ENCODE data around the gene LIME1.

LIME1 gene

GRCh38 chr20:63701051-63701328, 35.5 kb upstream of the LIME1 start:
- peaks cover 23% of the 10 kb centered on the region for H3K36me3 Mint-ChIP-seq (ENCODE audit: insufficient read depth)
- peaks cover 8 to 19% of the 10 kb centered on the region in 2 donors for H3K4me1 Mint-ChIP-seq (ENCODE audit: low read depth in 2 of 2)
- no peaks in the 10 kb centered on the region for H3K9me3 Mint-ChIP-seq
- H3K4me3 Mint-ChIP-seq, result no peak overlapping the region
- H3K27me3 Mint-ChIP-seq, result no peaks in the 10 kb centered on the region
- DNase-seq (no peak), ATAC-seq (replicated peaks) (no peak)
- H3K27ac Mint-ChIP-seq, result no peak overlapping the region

GRCh38 chr20:63701329-63702035, 35.0 kb upstream of the LIME1 start:
- ATAC-seq (replicated peaks), result no peak
- Mint-ChIP-seq H3K36me3 (ENCODE audit: insufficient read depth) (peaks cover 27% of the 10 kb centered on the region), H3K27ac (no peak overlapping the region), H3K4me3 (no peak overlapping the region), H3K4me1 (ENCODE audit: low read depth in 2 of 2) (peaks cover 10 to 22% of the 10 kb centered on the region in 2 donors), H3K27me3 (no peaks in the 10 kb centered on the region), H3K9me3 (no peaks in the 10 kb centered on the region)
- no peak for DNase-seq

- Mint-ChIP-seq H3K27ac (peak overlapping the region; percentile 68 to 78), H3K27me3 (no peaks in the 10 kb centered on the region), H3K9me3 (no peaks in the 10 kb centered on the region), H3K36me3 (ENCODE audit: insufficient read depth) (peaks cover 31% of the 10 kb centered on the region), H3K4me1 (ENCODE audit: low read depth in 2 of 2) (peaks cover 16 to 29% of the 10 kb centered on the region in 2 donors), H3K4me3 (no peak overlapping the region)
- DNase-seq, result no peak
- no peak for ATAC-seq (replicated peaks)
Measured at GRCh38 chr20:63702036-63702665, 34.3 kb upstream of the LIME1 start.

DNA sequence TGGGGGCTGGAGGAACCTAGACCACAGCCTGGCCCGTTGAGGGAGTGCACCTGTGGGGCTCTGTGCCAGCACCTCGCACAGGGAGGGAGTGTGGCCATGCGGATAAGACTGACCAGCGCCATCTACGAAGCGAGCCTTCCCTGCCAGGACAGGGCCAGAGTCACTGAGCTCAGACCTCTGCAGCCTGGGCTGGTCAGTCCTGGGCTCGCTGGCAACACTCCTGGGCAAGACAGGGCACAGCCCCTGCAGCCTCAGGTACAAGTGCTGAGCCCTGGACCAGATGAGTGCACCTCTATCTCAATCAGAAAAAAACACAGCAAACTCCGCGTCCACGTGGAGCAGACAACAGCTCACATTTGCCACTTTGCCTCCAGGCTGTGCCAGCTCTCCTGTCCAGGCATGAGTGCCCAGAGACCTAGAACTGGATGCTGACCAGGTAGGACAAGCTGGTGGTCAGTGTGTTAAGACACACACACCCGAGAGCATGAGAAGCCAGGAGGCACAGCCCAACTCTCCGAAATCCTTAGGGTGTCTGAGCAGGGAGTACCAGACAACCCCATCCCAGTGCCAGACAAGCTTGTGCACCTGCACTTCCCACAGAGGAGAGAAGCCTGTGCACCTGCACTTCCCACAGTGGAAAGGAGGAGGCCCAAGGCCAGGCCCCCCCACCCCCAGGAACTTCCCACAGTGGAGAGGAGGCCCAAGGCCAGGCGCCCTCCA, 33.6 kb upstream of the LIME1 start:
- peak overlapping the region; percentile 68 to 78 for H3K27ac Mint-ChIP-seq

DNA sequence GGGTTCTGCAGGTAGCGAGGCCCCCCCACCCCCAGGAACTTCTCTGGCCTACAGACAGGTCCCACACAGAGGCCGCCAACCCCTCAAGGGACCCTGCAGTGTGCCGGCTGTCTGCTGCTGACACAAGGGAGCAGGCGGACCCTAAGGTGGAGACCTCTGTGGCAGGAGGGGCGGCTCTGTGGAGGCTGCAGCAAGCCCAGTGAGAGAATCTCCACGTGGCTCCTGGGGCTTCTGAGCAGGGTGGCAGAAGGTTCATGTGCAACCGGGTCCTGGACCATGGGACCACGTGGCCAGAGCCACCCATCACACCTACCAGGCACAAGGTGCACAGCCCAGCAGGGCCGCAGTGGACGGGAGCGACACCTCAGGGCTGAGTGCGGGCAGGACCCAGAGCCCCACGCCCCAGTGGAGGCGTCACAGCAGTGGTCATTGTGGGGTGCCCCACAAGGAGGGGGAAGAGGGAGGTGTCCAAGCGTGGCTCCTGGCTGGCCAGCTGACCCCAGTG, 32.9 kb upstream of the LIME1 start:
- ATAC-seq (replicated peaks) (no peak), DNase-seq (no peak)
- H3K9me3 Mint-ChIP-seq, result no peaks in the 10 kb centered on the region
- no peaks in the 10 kb centered on the region for H3K27me3 Mint-ChIP-seq
- peak overlapping the region; percentile 28 to 78 for H3K27ac Mint-ChIP-seq
- peaks cover 17 to 25% of the 10 kb centered on the region in 2 donors for H3K4me1 Mint-ChIP-seq (ENCODE audit: low read depth in 2 of 2)
- H3K4me3 Mint-ChIP-seq, result no peak overlapping the region
- H3K36me3 Mint-ChIP-seq (ENCODE audit: insufficient read depth), result peaks cover 34% of the 10 kb centered on the region

More for the DNA sequence above, 33.6 kb upstream of the LIME1 start:
- Mint-ChIP-seq H3K4me3 (no peak overlapping the region), H3K27me3 (no peaks in the 10 kb centered on the region), H3K36me3 (ENCODE audit: insufficient read depth) (peaks cover 31% of the 10 kb centered on the region), H3K9me3 (no peaks in the 10 kb centered on the region), H3K4me1 (ENCODE audit: low read depth in 2 of 2) (peaks cover 15 to 24% of the 10 kb centered on the region in 2 donors)
- no peak for ATAC-seq (replicated peaks)
- no peak for DNase-seq

DNA sequence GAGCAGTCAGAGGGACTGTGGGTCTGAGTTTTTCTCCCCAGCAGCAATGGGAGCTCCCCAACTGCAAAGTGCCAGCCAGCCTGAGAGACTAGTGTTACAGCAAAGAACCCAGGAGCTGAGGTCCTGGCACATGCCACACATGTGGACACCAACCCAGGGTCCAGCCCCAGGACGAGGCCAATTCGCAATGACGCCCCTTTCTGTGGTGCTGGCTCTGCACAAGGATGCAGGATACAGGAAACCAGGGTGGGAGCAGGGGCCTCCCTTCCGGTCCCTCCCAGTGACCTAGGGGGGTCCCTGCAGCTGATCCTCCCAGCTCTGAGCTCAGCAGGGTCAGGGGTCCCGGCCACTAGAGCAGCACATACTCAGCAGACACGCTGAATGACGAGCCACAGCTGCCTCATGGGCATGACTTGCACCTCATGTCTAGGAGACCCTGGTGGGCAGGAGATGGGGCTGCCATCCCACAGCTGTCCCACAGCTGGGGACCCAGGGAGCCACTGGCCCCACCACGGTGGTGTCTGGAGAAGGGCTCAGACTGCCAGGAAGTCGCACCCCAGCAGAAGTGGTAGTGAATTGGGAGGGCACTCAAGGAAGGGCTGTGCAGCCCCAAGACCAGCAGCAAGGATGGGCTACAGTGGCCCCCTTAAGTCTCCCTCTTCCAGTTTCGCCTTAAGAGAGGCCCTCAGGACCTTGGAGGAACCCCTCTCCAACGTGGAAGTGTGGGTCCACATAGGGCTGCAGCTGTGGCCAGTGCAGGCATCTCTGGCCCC, 32.3 kb upstream of the LIME1 start:
- Mint-ChIP-seq H3K4me3 (no peak overlapping the region), H3K9me3 (no peaks in the 10 kb centered on the region), H3K4me1 (ENCODE audit: low read depth in 2 of 2) (peaks cover 18 to 31% of the 10 kb centered on the region in 2 donors), H3K36me3 (ENCODE audit: insufficient read depth) (peaks cover 39% of the 10 kb centered on the region), H3K27me3 (no peaks in the 10 kb centered on the region), H3K27ac (peak overlapping the region; percentile 28 to 62)
- no peak for DNase-seq
- no peak for ATAC-seq (replicated peaks)

DNA sequence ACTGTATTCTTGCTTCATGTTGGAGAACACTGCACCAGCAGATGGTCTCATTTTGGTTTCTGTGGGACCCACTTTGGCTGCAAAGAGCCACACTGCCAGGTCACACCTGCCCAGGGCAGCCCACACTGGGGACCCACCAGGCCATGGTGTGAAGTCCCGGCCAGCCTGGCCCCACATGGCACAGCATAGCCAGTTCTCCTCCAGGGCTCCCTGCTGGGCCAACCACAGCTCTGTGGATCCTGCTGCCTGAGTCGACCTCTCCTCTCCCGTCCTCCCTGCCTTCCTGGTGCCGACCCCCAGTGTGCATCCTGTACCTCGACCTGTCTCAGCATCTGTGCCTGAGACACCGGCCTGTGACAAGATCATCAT, 31.7 kb upstream of the LIME1 start:
- H3K9me3 Mint-ChIP-seq, result no peaks in the 10 kb centered on the region
- peaks cover 44% of the 10 kb centered on the region for H3K36me3 Mint-ChIP-seq (ENCODE audit: insufficient read depth)
- peak overlapping the region in 1 of 2 donors; percentile 62 for H3K27ac Mint-ChIP-seq
- ATAC-seq (replicated peaks) (no peak), DNase-seq (no peak)
- H3K4me1 Mint-ChIP-seq (ENCODE audit: low read depth in 2 of 2), result peaks cover 15 to 31% of the 10 kb centered on the region in 2 donors
- no peak overlapping the region for H3K4me3 Mint-ChIP-seq
- no peaks in the 10 kb centered on the region for H3K27me3 Mint-ChIP-seq

DNA sequence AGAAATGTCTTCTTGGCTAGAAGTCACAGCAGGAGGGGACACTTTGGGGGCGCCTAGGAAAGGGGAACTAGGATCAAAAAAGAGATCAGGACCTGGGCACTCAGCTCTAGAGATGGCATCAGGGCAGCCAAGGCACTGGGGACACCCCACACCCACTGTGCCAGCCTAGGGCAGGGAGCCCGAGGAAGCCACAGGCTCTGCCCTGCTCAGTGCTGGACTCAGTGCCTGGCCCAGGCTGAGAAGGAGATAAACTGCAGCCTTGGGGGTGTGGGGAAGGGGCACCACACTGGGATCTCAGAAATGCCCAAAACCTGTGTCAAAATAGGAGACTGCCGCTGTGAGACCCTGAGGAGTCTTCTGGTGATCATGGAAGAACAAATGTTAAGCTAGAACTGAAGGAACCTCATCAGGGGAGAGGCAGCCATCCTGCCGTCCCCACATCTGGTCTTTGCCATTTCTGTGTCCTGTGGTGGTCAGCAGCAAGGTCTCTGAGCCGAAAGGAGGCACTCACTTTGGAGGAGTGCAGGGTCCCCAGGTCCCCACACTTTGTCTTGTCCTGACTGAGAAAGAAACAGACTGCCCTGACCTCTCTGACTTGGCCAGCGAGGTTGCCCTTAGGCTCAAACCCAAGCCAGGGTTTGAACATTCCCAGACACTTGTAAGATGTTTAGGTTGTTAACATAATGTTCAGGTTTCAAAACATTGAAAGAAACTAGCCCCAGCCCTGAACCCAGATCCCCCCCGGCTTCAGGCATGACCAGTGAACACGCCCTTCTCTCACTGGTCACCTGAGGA, 31.0 kb upstream of the LIME1 start:
- DNase-seq (no peak), ATAC-seq (replicated peaks) (no peak)
- H3K9me3 Mint-ChIP-seq, result no peaks in the 10 kb centered on the region
- no peaks in the 10 kb centered on the region for H3K27me3 Mint-ChIP-seq
- peak overlapping the region; percentile 31 to 85 for H3K4me3 Mint-ChIP-seq
- H3K36me3 Mint-ChIP-seq (ENCODE audit: insufficient read depth), result peaks cover 47% of the 10 kb centered on the region
- peaks cover 18 to 31% of the 10 kb centered on the region in 2 donors for H3K4me1 Mint-ChIP-seq (ENCODE audit: low read depth in 2 of 2)
- H3K27ac Mint-ChIP-seq, result no peak overlapping the region

GRCh38 chr20:63706027-63706695, 30.3 kb upstream of the LIME1 start:
- ATAC-seq (replicated peaks) (no peak), DNase-seq (no peak)
- H3K36me3 Mint-ChIP-seq (ENCODE audit: insufficient read depth), result peaks cover 51% of the 10 kb centered on the region
- peak overlapping the region; percentile 82 to 94 for H3K27ac Mint-ChIP-seq
- H3K9me3 Mint-ChIP-seq, result no peaks in the 10 kb centered on the region
- H3K27me3 Mint-ChIP-seq, result no peaks in the 10 kb centered on the region
- H3K4me1 Mint-ChIP-seq (ENCODE audit: low read depth in 2 of 2), result peaks cover 25 to 37% of the 10 kb centered on the region in 2 donors
- H3K4me3 Mint-ChIP-seq, result peak overlapping the region; percentile 85 to 87

GRCh38 chr20:63706852-63707557, 29.5 kb upstream of the LIME1 start:
- peak; percentile 58 for ATAC-seq (replicated peaks)

GRCh38 chr20:63707558-63708300, 28.7 kb upstream of the LIME1 start, which contains the start of the genes ARFRP1 and ZGPAT:
Gene ARFRP1, minus strand, starts transcription at chr20:63707976. Its CDS starts 885 bp downstream, at chr20:63707091.
Gene ZGPAT, plus strand, starts transcription at chr20:63708039. Its CDS starts 542 bp downstream, at chr20:63708581.
- Mint-ChIP-seq H3K4me1 (ENCODE audit: low read depth in 2 of 2) (peaks cover 37 to 38% of the 10 kb centered on the region in 2 donors), H3K4me3 (peak within 1 kb of the TSS; percentile 85 to 87), H3K9me3 (no peaks in the 10 kb centered on the region), H3K27me3 (no peaks in the 10 kb centered on the region), H3K36me3 (ENCODE audit: insufficient read depth) (peaks cover 66% of the 10 kb centered on the region), H3K27ac (peak within 1 kb of the TSS; percentile 82 to 94)
- DNase-seq (peak; percentile 78 to 83 (median 79)), ATAC-seq (replicated peaks) (peak; percentile 82)

More at GRCh38 chr20:63706852-63707557, 29.5 kb upstream of the LIME1 start:
- Mint-ChIP-seq H3K36me3 (ENCODE audit: insufficient read depth) (peaks cover 59% of the 10 kb centered on the region), H3K27ac (peak overlapping the region; percentile 82 to 94), H3K9me3 (no peaks in the 10 kb centered on the region), H3K27me3 (no peaks in the 10 kb centered on the region), H3K4me3 (peak overlapping the region; percentile 85 to 87), H3K4me1 (ENCODE audit: low read depth in 2 of 2) (peaks cover 29 to 35% of the 10 kb centered on the region in 2 donors)
- peak; percentile 45 to 56 (median 50) for DNase-seq
